ENCODE results near the gene GSTM1.

DNA sequence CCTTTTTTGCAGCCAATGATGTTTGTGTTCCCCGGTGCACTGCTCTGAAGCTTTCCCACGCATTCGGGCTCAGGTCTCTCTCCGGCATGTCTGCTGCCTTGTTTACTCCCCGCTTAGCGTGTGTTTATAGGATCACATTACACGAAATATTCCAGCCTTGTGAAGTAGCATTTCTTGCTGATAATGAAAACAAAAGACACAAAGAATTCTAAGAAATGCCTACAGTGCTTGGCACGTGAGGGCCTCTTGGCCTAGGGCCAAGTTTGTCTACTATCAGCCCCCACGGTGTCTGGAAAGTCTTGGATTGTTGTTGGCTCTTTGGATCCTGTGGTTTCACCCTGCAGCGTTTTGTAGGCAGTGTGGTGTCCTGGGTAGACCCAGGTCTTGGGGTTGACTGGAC, 42.9 kb upstream of the GSTM1 start:
- TF ChIP-seq, protein P1, sequence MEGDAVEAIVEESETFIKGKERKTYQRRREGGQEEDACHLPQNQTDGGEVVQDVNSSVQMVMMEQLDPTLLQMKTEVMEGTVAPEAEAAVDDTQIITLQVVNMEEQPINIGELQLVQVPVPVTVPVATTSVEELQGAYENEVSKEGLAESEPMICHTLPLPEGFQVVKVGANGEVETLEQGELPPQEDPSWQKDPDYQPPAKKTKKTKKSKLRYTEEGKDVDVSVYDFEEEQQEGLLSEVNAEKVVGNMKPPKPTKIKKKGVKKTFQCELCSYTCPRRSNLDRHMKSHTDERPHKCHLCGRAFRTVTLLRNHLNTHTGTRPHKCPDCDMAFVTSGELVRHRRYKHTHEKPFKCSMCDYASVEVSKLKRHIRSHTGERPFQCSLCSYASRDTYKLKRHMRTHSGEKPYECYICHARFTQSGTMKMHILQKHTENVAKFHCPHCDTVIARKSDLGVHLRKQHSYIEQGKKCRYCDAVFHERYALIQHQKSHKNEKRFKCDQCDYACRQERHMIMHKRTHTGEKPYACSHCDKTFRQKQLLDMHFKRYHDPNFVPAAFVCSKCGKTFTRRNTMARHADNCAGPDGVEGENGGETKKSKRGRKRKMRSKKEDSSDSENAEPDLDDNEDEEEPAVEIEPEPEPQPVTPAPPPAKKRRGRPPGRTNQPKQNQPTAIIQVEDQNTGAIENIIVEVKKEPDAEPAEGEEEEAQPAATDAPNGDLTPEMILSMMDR (IDR thresholded peaks at IDR 0.05) = no peak
- TF ChIP-seq EZH2 (IDR thresholded peaks at IDR 0.05) = no peak
- TF ChIP-seq EZH2phosphoT487 (IDR thresholded peaks at IDR 0.05) = no peak

Measured in neural progenitor cell (in vitro differentiated cells).